OCI-M2 (cell line): ENCODE measurements around the gene DSCAM.

Experiments used
- DNase-seq: peaks from one replicate; lab custom pipeline; 2025; ENCODE audit not compliant: unreplicated experiment; lab: John Stamatoyannopoulos, UW

The DSCAM gene

DNA sequence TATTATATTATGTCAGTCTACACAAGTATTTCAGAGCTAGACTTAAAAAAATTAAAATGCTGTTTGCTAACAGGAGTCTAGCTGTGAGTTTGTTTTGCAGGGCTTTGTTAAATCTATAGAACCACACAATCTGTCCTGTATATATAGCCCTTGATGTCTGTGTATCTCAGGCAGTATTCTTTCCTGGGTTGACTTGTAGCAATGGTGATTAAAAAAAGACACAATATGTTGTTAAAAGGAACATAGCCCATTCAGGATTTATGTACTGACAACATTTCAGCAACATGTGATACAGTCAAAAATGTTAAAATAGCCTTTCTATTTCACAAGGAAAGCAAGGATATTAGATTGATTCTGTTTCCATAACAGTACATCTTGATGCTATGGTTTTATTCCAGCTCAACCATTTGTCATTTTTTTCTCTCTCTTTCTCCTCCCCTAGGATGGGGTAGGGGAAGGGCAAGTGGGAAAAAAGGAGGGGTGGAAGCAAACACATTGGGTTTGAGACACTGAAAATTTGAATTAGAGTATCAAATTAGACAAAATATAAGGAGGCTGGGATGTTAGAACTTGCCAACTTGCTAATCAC is 139.2 kb downstream of the DSCAM start:
- DNase-seq, result no peak

DNA sequence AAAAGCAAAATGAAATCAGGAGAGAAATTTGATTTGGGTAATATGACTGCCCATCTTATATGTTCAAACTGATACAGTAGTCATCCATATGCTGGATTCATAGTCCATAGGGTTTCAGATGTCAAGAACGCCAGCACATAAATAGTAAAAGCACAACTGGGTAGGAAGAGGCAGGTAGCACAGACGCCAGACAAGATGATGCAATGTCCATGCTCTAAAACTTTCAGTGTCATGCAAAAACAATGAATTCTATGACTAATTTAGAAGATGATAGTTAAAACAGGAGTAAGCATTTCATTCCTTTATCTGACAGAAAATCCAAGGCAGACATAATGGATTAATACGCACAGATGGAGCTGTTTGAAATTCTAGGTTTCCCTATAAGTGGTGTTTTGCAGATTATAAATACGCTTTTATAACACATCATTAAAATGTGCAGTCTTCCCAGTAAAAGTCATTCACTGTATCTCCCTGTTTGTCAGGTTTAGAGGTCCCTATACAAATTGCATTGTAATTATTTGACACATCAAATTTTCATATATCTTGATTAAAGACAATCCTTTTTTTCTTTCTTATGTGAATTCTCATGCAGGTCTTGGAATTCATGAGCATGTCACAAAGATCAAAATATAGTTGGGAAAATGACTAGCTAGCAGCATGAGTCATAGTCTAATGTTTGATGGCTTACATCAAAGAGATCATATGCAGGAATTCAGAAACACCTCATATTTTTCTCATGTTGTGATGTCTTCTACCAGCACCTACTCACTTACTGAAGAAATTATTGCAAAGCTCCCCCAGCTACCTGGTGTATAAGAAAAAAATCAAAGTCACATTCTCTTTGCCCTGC is 139.9 kb downstream of the DSCAM start:
- DNase-seq, result no peak

DNA sequence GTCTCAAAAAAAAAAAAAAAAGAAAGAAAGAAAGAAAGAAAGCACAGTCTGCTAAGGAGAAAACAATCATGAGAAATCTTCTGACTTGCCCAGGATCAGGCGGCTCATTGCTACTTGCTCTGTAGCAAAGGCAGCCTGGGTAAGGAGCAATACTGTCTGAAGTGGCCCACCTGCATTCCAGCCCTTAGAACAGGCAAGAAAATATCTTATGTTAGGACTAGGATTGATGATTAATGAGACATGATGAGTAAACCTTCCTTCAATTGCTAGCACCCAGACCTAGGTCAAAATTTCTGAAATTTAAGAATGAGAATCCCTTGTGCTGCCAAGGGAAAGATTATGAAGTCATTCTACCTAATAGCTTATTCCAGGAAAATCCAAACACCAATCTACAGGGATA is 140.8 kb downstream of the DSCAM start:
- no peak for DNase-seq

- DNase-seq, result no peak
Measured at GRCh38 chr21:40704141-40704540, 142.8 kb downstream of the DSCAM start.

DNA sequence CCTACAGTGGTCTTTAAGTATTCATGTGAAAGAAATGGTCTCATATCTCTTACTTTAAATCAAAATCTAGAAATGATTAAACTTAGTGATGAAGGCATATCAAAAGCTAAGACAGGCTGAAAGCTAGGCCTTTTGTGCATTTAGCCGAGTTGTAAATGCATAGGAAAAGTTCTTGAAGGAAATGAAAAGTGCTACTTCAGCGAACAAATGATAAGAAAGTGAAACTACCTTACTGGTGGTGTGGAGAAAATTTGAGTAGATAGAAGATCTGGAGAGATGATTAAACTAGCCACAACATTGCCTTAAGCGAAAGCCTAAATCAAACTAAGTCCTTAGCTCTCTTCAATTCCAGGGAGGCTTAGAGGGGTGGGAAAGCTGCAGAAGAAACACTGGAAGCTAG is 147.6 kb downstream of the DSCAM start:
- no peak for DNase-seq

GRCh38 chr21:40696246-40696645 is 150.7 kb downstream of the DSCAM start:
- no peak for DNase-seq

DNA sequence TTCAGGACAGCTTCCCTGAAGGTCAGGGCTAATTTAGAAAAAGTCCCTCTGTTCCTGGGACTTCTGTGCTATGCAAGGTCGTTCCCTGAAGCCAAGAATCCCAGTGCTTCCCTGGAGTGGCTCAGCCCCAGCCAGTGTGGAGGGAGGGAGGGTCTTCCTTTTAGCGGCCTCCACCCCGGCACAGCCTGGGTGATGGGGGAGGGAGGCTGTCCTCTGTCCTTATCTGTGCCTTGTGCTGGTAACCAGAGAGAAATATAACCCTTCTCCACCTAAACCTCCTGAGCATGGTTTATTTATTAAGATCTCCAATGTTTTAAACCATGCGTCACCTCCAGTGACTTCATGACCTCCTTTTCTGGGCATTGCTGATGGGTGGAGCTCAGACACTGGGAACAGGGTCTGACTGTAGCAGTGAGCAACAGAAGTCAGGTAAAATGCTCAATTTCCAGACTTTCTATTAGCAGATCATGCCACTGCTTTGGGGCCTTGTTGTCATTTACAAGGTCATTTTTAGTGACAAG is 157.1 kb downstream of the DSCAM start:
- no peak for DNase-seq

DNA sequence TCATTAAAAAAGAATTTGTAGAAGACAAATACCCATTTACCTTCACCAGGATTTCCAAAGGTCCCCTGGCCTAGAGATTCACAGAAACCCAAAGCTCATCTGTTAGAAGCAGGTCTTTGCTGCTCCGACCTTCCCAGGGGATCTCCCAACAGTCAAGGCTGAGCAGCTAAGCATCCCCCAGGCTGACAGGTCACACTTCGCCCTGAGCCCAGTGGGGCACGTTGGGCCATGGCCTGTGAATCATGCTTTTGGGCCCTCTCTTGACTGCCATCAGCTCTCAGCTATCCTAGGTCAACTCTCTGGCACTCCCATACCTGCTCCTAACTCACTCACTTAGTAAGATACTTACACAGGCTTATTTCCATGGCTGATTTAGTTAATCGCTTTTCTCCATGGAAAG is 157.7 kb downstream of the DSCAM start:
- DNase-seq, result no peak

DNA sequence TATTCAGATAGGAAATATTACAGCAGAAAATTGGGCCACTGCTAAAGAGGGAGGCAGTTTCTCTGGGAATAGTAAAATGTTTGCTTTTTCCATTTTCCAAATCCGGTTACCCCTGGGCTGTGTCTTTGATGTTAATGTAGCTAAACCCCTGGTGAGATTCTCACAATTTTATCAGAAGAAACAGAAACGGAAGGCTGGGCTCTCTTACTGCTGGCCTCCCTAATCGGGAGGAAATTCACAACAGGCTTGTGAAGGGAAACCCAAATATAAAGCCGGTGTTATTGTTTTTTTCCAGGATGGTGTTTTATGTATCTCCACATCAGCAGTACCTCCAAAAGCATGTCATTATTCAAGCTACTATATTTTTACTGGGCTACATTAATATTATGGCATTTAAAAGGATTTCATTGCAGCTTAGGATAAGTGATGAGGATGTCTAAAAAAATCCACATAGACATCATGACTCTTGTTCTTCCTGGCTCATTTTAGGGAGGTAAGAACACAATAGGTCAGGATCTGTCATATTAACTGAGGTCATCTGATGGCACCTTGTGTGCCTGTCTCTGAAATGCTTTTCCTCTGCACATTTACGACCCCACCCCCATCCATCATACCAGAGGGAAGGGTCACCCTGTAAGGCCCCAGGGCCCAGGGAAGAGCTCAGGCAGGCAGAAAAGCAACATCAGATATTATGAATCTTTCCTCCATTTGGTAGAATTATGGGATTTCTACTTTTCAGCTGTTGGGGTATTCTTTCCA is 158.7 kb downstream of the DSCAM start:
- DNase-seq, result no peak

DNA sequence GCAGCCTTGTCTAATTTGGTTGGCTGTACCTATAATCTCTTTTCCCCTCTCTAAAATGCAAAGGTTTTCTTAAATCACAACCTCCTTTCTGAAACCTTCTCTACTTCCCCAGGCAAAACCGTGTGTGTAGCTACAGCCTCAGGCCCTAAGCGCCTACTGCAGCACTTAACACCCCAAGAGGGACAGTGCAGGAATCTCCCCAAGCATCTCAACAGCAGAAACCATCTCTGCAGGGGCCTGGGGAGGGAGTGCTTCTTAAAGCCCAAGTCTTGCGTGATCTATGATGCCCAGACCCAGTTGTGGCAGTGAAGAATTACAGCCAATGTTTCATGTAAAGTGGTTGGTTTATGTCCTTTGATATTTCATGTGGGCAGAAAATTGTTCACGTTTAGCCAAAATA is 159.3 kb downstream of the DSCAM start:
- DNase-seq, result no peak

GRCh38 chr21:40686526-40686925 is 160.4 kb downstream of the DSCAM start:
- DNase-seq, result no peak

GRCh38 chr21:40685141-40685540 is 161.8 kb downstream of the DSCAM start:
- DNase-seq, result no peak

- DNase-seq, result no peak
Measured at GRCh38 chr21:40684726-40685125, 162.2 kb downstream of the DSCAM start.

DNA sequence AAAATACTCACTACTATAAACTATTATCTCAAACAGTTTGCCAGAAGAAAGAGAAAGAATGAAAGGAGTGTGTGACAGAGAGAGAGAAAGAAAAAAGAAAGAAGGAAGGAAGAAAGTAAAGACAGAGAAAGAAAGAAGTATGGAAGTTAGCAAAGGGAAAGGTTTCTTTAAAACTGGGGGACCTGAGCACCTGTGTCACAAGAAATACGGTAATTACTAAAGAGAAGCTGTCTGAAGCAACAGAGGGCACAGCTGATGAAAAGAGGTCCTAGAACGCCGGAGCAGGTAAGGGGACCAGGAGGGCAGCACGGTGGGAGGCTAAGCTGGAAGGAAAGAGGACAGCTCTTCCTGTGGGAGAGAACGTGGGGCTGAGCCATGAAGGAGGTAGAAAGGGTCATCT is 163.6 kb downstream of the DSCAM start:
- no peak for DNase-seq

GRCh38 chr21:40681164-40681859 is 165.6 kb downstream of the DSCAM start:
- DNase-seq, result no peak

DNA sequence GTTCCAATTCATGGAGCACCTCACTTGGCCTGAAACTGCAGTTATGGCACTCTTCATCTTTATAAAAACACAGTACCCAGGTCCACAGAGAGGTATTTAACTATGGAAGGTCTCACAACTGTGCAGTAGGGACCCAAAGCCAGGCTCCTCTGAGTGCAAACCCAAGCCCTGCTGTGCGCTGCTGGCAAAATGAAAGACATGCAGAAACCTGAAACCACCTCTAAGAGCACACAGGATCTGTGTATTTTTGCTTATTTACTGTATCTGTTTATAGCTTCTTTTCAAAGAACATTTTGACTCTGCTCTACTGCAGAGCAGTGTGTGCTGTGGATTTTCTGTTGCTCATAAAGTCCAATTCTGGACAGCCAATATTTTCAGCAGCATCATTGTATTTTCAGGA is 166.6 kb downstream of the DSCAM start:
- DNase-seq, result no peak

- no peak for DNase-seq
Measured at GRCh38 chr21:40678681-40679284, 168.2 kb downstream of the DSCAM start.

GRCh38 chr21:40675017-40675416 is 171.9 kb downstream of the DSCAM start:
- DNase-seq, result no peak

DNA sequence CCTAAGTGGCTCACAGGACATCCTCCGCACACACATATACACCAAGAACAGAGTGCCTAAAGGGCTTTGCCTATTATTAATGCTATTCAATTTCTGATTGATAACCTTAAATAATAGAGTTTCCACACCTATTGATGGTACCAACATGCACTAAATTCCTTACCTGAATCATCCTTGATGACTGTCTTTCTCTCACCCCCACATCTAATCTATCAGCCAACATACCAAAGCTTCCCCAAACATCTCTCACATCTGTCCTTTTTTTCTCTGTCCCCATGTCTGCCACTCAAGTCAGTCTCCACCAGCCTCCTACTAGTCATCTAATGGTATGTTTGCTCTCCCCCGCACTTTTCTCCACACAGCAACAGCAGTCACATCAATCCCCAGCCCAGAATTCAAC is 174.4 kb downstream of the DSCAM start:
- DNase-seq, result no peak

- no peak for DNase-seq
Measured at GRCh38 chr21:40671716-40672115, 175.2 kb downstream of the DSCAM start.
